Hepatocyte (in vitro differentiated cells): Measurements from ENCODE around the gene INSIG1.

Source experiments
- CTCF ChIP-seq: fragments of 200-600 bp; sonication (generic); IDR thresholded peaks from 2 replicates; pipeline ENCODE4 v1.5.1; 2016; ENCODE audit warnings: antibody characterized with exemption, mild to moderate bottlenecking; ENCODE audit not compliant: poor library complexity
- EZH2 ChIP-seq: fragments of 200-600 bp; sonication (generic); IDR thresholded peaks from 2 replicates; pipeline ENCODE4 v1.6.1; 2016; ENCODE audit warnings: antibody characterized with exemption, mild to moderate bottlenecking, borderline replicate concordance
- EZH2phosphoT487 ChIP-seq: fragments of 200-600 bp; sonication (generic); IDR thresholded peaks from one replicate; pipeline ENCODE4 v1.6.1; 2018; ENCODE audit warnings: antibody characterized with exemption, mild to moderate bottlenecking, low read depth, moderate library complexity; ENCODE audit not compliant: unreplicated experiment, severe bottlenecking

- TF ChIP-seq CTCF (no peak), EZH2 (no peak), EZH2phosphoT487 (no peak)
Observed at GRCh38 chr7:155252892-155253501, 44.7 kb upstream of the INSIG1 start.
